GM19468 (cell line): Measurements from ENCODE around the gene CELF1.

Experiments
- ATAC-seq: cut with Tn5 transposase; IDR thresholded peaks from one replicate; pipeline ENCODE4 v1.9.1; 2021; ENCODE audit warnings: mild to moderate bottlenecking, moderate library complexity, moderate number of reproducible peaks; ENCODE audit not compliant: unreplicated experiment; ENCODE audit errors: extremely low read depth

The CELF1 gene

GRCh38 chr11:47495011-47495855 is 57.7 kb downstream of the CELF1 start:
- no peak for ATAC-seq

GRCh38 chr11:47489395-47489755 is 63.6 kb downstream of the CELF1 start:
- ATAC-seq: no peak

- no peak for ATAC-seq
Observed at GRCh38 chr11:47488674-47489394, 64.1 kb downstream of the CELF1 start.

GRCh38 chr11:47488111-47488510 is 64.8 kb downstream of the CELF1 start:
- no peak for ATAC-seq

GRCh38 chr11:47487421-47487820 is 65.5 kb downstream of the CELF1 start:
- no peak for ATAC-seq

GRCh38 chr11:47485107-47485506 is 67.8 kb downstream of the CELF1 start:
- no peak for ATAC-seq

- no peak for ATAC-seq
Observed at GRCh38 chr11:47483457-47483856, 69.5 kb downstream of the CELF1 start.

GRCh38 chr11:47480762-47481161 is 72.2 kb downstream of the CELF1 start:
- ATAC-seq: no peak

- no peak for ATAC-seq
Observed at GRCh38 chr11:47478651-47479329, 74.1 kb downstream of the CELF1 start.

GRCh38 chr11:47477753-47478152 is 75.2 kb downstream of the CELF1 start:
- no peak for ATAC-seq

GRCh38 chr11:47477323-47477722 is 75.6 kb downstream of the CELF1 start:
- ATAC-seq: no peak

- ATAC-seq: no peak
Observed at GRCh38 chr11:47470671-47471070, 82.3 kb downstream of the CELF1 start.

GRCh38 chr11:47469361-47470179 is 83.4 kb downstream of the CELF1 start:
- ATAC-seq: no peak

GRCh38 chr11:47468598-47469214 is 84.2 kb downstream of the CELF1 start:
- ATAC-seq: no peak

- ATAC-seq: no peak
Observed at GRCh38 chr11:47467357-47467756, 85.6 kb downstream of the CELF1 start.

- no peak for ATAC-seq
Observed at GRCh38 chr11:47466701-47467250, 86.2 kb downstream of the CELF1 start.

- ATAC-seq: no peak
Observed at GRCh38 chr11:47466201-47466600, 86.7 kb downstream of the CELF1 start.

GRCh38 chr11:47464483-47464882 is 88.4 kb downstream of the CELF1 start:
- ATAC-seq: no peak

- no peak for ATAC-seq
Observed at GRCh38 chr11:47461876-47462275, 91.1 kb downstream of the CELF1 start.
